K562 (cell line): ENCODE data around the gene NDUFAB1. TPM values are rescaled to one million over a fixed set of nuclear protein-coding genes. Genes with fewer than 3 reads are reported as not detected.

Source experiments
- CBX3 ChIP-seq, 2 experiments: IDR thresholded peaks; 1 replicate in 1 of 2; 2 replicates in 1 of 2; pipeline ENCODE4 v1.6.1; 2012; ENCODE audit warnings: inconsistent platforms in 2 of 2, low read length in 2 of 2, borderline replicate concordance in 1 of 2, control low read depth in 1 of 2
- HSF4 ChIP-seq: fragments of 250-450 bp; sonication (Bioruptor Pico); IDR thresholded peaks from 2 replicates; pipeline ENCODE4 v2.1.2; 2022; ENCODE audit warnings: mild to moderate bottlenecking, moderate library complexity, borderline replicate concordance
- MCM3 ChIP-seq: fragments of 450-650 bp; IDR thresholded peaks from 2 replicates; pipeline ENCODE4 v1.6.1; 2016
- polyA plus RNA-seq, 8 experiments: library from polyadenylated mRNA; depleted of rRNA in 4 of 8; stranded (reverse) in 5 of 8; unstranded in 3 of 8; fragments of >200 nt; fragmentation: Nextera tagmentation in 2 of 8; fragmentation: Illumina TruSeq in 1 of 8; extraction: Ambion mirVana in 2 of 8; extraction: Trizol in 1 of 8; gene quantifications; 2 replicates each; pipeline versions ENCODE4 v1.2.1 to v1.2.3, GENCODE V29; 2011 to 2014; ENCODE audit warnings: inconsistent platforms in 1 of 8, missing spikeins in 1 of 8
- total RNA-seq, 7 experiments: library from RNA; depleted of rRNA in 6 of 7; stranded (reverse); fragments of >200 nt in 6 of 7; fragmentation: Illumina TruSeq in 2 of 7; extraction: Trizol in 2 of 7; gene quantifications; 2 replicates each; pipeline versions ENCODE4 v1.2.1 to v1.2.3, GENCODE V29; 2011 to 2021; ENCODE audit warnings: low replicate concordance in 1 of 7
- TF ChIP-seq, protein P1 (sequence below), 2 experiments: IDR thresholded peaks in 1 of 2; conservative IDR thresholded peaks in 1 of 2; 2 replicates each; pipeline ENCODE4 v1.6.1; 2016; ENCODE audit warnings: low read depth in 2 of 2, mild to moderate bottlenecking in 1 of 2, missing compliant biosample characterization in 1 of 2, missing genetic modification characterization in 1 of 2, moderate library complexity in 1 of 2
- TF ChIP-seq, protein P2 (sequence below): fragments of 450-650 bp; formaldehyde crosslinking; IDR thresholded peaks from 2 replicates; pipeline ENCODE4 v1.4.0; 2022; ENCODE audit warnings: missing genetic modification characterization
- TF ChIP-seq, protein P3 (sequence below): fragments of 200-600 bp; sonication (generic); IDR thresholded peaks from one replicate; pipeline ENCODE4 v1.6.1; 2012; ENCODE audit warnings: mild to moderate bottlenecking, low read depth, low read length, inconsistent platforms
- TF ChIP-seq, protein P4 (sequence below): sonication (generic); formaldehyde crosslinking; IDR thresholded peaks from 2 replicates; pipeline ENCODE4 v1.8.0; 2022; ENCODE audit warnings: mild to moderate bottlenecking, missing genetic modification reagents

NDUFAB1 gene
- total and polyA plus RNA-seq, 9 of the 15 experiments (the other 6 are each of a cell fraction or from before 2014, with no cell fraction given): 123 to 481 (median 238) TPM

DNA sequence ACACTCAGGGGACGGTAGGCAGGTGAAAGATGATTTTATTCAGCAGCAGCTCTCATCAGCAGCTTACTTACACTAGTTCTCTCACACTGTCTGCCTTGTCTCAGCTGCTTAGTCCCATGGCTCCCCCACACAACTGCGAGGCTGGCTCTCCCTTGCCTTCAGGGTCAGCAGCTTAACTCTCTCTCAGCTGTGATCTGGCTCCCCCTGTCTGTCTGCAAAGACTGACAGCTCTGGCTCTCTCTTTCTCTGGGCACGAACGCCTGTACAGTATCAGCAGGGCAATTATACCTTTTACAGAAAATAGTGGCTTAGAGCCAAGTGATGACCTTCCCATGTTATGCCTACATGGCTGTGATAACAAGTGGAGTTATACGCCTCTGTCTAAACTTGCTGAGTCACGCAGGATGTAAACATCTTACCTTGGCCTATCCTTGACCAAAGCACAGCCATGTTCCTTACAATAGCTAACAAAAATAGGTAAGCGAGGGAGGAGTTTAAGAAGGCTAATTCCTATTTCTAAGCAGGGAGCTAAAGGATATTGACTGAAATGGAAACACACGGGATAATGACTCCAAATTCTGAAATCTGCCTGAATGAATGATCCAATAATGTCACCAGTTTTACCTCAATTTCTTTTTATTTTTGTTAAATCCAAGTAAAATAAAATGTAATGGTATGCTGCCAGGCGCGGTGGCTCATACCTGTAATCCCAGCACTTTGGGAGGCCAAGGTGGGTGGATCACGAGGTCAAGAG is 1.1 kb upstream of the NDUFAB1 start (continued):
- TF ChIP-seq, protein P1, sequence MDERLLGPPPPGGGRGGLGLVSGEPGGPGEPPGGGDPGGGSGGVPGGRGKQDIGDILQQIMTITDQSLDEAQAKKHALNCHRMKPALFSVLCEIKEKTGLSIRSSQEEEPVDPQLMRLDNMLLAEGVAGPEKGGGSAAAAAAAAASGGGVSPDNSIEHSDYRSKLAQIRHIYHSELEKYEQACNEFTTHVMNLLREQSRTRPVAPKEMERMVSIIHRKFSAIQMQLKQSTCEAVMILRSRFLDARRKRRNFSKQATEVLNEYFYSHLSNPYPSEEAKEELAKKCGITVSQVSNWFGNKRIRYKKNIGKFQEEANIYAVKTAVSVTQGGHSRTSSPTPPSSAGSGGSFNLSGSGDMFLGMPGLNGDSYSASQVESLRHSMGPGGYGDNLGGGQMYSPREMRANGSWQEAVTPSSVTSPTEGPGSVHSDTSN (CRISPR knock-in tag; IDR thresholded peaks at IDR 0.05; ENCODE audit: low read depth): 0 out of 2 replicates have a peak, but pooled peaks have one; percentile 41
- TF ChIP-seq, protein P1 (tag; conservative IDR thresholded peaks at IDR 0.05; ENCODE audit: low read depth): peak; percentile 92
- TF ChIP-seq MCM3: no peak
- TF ChIP-seq, protein P2, sequence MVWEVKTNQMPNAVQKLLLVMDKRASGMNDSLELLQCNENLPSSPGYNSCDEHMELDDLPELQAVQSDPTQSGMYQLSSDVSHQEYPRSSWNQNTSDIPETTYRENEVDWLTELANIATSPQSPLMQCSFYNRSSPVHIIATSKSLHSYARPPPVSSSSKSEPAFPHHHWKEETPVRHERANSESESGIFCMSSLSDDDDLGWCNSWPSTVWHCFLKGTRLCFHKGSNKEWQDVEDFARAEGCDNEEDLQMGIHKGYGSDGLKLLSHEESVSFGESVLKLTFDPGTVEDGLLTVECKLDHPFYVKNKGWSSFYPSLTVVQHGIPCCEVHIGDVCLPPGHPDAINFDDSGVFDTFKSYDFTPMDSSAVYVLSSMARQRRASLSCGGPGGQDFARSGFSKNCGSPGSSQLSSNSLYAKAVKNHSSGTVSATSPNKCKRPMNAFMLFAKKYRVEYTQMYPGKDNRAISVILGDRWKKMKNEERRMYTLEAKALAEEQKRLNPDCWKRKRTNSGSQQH (CRISPR knock-in tag): peak; percentile 99
- TF ChIP-seq, protein P3, sequence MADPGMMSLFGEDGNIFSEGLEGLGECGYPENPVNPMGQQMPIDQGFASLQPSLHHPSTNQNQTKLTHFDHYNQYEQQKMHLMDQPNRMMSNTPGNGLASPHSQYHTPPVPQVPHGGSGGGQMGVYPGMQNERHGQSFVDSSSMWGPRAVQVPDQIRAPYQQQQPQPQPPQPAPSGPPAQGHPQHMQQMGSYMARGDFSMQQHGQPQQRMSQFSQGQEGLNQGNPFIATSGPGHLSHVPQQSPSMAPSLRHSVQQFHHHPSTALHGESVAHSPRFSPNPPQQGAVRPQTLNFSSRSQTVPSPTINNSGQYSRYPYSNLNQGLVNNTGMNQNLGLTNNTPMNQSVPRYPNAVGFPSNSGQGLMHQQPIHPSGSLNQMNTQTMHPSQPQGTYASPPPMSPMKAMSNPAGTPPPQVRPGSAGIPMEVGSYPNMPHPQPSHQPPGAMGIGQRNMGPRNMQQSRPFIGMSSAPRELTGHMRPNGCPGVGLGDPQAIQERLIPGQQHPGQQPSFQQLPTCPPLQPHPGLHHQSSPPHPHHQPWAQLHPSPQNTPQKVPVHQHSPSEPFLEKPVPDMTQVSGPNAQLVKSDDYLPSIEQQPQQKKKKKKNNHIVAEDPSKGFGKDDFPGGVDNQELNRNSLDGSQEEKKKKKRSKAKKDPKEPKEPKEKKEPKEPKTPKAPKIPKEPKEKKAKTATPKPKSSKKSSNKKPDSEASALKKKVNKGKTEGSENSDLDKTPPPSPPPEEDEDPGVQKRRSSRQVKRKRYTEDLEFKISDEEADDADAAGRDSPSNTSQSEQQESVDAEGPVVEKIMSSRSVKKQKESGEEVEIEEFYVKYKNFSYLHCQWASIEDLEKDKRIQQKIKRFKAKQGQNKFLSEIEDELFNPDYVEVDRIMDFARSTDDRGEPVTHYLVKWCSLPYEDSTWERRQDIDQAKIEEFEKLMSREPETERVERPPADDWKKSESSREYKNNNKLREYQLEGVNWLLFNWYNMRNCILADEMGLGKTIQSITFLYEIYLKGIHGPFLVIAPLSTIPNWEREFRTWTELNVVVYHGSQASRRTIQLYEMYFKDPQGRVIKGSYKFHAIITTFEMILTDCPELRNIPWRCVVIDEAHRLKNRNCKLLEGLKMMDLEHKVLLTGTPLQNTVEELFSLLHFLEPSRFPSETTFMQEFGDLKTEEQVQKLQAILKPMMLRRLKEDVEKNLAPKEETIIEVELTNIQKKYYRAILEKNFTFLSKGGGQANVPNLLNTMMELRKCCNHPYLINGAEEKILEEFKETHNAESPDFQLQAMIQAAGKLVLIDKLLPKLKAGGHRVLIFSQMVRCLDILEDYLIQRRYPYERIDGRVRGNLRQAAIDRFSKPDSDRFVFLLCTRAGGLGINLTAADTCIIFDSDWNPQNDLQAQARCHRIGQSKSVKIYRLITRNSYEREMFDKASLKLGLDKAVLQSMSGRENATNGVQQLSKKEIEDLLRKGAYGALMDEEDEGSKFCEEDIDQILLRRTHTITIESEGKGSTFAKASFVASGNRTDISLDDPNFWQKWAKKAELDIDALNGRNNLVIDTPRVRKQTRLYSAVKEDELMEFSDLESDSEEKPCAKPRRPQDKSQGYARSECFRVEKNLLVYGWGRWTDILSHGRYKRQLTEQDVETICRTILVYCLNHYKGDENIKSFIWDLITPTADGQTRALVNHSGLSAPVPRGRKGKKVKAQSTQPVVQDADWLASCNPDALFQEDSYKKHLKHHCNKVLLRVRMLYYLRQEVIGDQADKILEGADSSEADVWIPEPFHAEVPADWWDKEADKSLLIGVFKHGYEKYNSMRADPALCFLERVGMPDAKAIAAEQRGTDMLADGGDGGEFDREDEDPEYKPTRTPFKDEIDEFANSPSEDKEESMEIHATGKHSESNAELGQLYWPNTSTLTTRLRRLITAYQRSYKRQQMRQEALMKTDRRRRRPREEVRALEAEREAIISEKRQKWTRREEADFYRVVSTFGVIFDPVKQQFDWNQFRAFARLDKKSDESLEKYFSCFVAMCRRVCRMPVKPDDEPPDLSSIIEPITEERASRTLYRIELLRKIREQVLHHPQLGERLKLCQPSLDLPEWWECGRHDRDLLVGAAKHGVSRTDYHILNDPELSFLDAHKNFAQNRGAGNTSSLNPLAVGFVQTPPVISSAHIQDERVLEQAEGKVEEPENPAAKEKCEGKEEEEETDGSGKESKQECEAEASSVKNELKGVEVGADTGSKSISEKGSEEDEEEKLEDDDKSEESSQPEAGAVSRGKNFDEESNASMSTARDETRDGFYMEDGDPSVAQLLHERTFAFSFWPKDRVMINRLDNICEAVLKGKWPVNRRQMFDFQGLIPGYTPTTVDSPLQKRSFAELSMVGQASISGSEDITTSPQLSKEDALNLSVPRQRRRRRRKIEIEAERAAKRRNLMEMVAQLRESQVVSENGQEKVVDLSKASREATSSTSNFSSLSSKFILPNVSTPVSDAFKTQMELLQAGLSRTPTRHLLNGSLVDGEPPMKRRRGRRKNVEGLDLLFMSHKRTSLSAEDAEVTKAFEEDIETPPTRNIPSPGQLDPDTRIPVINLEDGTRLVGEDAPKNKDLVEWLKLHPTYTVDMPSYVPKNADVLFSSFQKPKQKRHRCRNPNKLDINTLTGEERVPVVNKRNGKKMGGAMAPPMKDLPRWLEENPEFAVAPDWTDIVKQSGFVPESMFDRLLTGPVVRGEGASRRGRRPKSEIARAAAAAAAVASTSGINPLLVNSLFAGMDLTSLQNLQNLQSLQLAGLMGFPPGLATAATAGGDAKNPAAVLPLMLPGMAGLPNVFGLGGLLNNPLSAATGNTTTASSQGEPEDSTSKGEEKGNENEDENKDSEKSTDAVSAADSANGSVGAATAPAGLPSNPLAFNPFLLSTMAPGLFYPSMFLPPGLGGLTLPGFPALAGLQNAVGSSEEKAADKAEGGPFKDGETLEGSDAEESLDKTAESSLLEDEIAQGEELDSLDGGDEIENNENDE: no peak
- TF ChIP-seq HSF4 (CRISPR knock-in tag): peak; percentile 99
- peak in 1 of 2 experiments; percentile 85; a peak in 1 of 3 replicates for TF ChIP-seq CBX3 (IDR thresholded peaks at IDR 0.05; ENCODE audit: borderline replicate concordance in 1 of 2, low read length in 2 of 2)
- TF ChIP-seq, protein P4, sequence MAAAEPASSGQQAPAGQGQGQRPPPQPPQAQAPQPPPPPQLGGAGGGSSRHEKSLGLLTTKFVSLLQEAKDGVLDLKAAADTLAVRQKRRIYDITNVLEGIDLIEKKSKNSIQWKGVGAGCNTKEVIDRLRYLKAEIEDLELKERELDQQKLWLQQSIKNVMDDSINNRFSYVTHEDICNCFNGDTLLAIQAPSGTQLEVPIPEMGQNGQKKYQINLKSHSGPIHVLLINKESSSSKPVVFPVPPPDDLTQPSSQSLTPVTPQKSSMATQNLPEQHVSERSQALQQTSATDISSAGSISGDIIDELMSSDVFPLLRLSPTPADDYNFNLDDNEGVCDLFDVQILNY (CRISPR knock-in tag): no peak
